Measurements from ENCODE around the gene PTPN5. TPM values are rescaled to one million over a fixed set of nuclear protein-coding genes. Genes with fewer than 3 reads are reported as not detected.

PTPN5 gene
- total RNA-seq, 1 donor from 2014 or later, result 4.8 TPM

DNA sequence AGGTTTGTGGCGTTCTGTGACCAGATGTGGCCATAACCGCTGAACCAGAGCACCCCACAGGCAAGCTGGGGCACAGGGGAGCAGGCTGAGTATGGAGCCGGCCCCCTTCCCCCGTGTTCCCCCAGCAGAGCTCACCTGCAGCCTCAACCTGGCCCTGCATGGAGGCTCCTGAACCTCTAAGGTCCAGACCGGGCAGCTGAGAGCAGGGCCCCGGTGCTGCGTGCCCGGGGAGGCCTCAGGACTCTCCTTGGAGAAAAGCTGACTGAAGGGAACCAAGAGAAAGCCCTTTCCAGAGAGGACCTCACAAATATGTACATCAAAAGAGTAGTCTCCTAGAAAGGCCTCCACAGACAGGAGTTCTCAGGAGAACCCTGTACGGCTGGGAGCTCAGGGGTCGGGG lies 48.2 kb downstream of the PTPN5 start:
- DNase-seq (ENCODE audit: low spot score), result no peak

DNA sequence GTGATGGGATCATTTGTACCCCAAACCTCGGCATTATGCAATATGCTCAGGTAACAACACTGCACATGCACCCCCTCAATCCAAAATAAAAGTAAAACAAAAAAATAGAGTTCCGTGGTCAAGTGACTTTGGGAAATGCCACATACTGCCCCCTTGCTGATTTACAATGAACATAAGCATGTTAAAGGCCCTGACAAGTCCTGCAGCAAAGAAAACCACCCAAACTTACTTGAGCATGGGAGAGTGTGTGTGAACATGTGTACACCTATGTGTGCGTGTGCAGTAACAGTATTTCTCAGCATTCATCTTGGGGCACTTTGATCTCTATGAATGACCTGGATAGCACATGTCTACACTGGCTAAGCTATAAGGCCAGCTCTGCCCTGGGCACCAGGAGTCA lies 49.8 kb downstream of the PTPN5 start:
- no peak for DNase-seq (ENCODE audit: low spot score)

GRCh38 chr11:18739685-18740084 lies 51.9 kb downstream of the PTPN5 start:
- DNase-seq (ENCODE audit: low spot score), result no peak

DNA sequence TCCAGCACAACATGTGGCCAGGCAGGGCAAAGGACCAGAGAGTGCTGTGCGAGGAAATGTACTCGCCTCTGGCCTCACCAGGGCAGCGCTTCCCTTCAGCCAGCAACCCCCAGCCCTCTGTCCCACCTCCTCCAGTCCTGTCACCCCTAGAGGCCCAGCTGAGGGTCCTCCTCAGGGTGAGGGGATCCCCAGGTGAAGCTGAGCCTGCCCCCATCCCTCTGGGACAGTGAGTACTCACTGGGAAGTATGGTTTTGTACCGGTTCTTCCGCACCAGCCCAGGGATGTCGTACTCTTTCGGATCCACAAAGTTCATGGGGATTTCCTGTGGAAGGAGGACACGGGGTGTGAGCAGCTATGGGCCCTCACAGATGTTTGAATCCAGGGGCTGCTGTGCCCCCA lies 54.0 kb downstream of the PTPN5 start:
- no peak for DNase-seq (ENCODE audit: low spot score)

DNA sequence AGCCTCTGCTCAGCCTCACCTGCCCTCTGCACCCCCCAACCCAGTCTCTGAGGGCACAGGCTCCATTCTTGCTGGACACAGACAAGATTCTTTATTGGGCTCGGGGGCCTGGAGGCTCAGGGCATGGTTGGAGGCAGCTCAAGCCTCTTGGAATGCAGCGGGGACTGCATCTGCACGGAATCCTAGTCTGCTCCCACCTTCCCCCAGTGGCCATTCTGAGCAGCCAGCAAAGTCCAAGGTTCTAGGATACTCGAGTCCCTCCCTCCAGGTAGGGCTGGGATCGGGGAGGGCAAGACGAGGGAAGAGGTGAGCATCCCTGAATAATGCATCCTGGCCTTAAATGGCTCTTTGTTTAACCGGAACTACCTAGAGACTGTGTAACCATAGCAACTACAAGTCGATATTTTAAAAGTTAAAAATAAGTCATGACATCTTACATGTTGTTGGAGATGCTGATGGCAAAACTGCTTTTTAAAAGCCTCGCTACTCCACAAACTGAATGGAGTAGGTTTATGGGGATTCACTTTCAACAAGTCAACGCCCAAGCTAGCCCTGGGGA lies 54.9 kb downstream of the PTPN5 start:
- no peak for DNase-seq (ENCODE audit: low spot score)

DNA sequence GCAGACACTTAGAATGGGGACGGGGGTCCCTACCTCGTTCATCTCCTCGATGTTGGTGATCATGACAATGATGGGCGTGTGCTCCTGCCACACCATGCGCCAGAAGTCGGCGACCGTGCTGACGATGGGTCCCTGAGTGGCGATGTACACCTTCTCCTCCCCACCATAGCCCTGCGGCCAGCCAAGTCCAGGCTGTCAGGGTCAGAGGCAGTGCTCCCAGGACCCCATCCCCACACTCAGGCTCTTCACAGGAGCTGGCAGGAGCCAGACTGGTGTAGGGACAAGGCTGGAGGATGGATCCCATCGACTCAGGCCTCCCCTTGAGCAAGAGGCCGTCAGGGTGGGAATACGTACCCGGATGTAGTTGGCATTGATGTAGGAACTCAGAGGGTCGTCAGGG lies 58.4 kb downstream of the PTPN5 start:
- no peak for DNase-seq (ENCODE audit: low spot score)

DNA sequence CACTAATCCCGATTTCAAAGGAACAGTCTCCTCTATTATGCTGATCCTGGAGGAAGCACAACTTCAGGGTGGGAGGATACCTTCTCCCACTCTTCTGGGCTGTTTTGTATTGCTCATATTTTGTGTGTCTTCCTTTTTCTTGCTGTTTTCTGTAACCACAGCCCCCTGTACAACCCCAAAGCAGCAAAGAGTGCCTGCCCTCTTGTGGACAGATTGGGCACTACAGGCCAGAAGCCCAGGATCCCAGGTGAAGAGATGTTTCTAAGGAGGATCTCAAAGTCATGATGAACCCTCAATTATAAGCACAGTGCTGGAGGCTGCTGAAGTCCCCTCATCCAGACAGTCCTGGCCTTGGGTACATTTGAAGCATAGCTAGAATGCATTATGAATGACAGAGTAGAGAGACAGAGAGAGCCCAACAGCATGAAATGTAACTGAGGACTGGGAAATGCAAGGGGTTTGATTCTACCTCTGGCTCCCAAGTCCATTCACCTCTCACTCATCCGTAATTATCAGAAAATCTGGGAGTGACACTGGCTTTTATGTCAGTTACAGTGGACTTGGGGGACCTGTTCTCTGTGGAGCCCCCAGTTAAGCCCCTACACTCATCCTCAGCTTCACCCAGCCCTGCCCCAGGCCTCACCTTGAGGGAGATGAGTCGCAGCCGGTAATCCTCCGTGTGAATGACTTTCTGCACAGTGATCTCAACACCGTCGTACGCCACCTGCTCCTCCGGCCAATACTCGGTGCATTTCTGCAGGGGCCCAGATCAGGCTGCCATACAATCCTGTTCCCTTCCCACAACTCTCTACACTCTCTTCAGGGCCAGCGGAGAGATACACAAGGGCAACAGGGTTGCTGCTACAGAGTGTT lies 59.4 kb downstream of the PTPN5 start:
- DNase-seq (ENCODE audit: low spot score), result peak; percentile 64

GRCh38 chr11:18731441-18731840 lies 60.2 kb downstream of the PTPN5 start:
- no peak for DNase-seq (ENCODE audit: low spot score)

DNA sequence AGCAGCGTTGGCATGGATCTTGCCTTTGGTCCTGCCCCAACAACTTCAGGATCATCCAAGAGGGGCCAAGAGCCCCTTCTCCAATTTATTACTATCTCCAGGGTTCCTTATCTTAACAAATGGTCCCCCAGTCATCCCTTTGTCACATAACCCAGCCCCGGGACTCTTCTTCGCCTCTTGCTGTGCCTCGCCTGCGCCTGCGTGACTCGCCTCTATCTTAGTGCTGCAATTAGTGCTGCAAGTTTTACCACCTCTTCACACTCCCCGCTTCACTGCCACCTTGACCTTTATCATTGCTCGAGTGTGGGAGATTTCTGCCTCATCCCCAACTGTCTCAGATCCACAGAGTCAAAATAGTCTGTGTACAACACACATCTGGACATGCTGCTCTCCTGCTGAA lies 61.6 kb downstream of the PTPN5 start:
- no peak for DNase-seq (ENCODE audit: low spot score)

GRCh38 chr11:18729426-18729825 lies 62.2 kb downstream of the PTPN5 start:
- no peak for DNase-seq (ENCODE audit: low spot score)

DNA sequence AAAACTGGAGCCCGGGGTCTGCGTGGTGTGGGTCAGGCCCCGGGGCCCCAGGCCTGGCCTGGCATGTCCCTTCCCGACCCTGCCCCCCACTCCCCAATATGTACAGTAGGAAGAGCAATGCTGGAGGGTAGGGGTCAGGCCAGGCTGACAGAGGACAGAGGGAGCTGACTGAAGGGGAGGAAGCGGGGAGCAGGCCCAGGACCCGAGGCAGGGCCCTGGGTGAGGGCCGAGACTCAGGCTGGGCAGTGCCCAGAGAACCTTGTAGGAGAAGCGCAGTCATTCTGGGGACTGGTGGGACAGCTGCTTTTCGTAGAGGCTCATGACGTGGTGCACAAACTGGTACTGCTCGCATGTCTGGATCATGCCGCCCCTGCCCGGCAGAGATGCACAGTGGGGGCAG lies 62.9 kb downstream of the PTPN5 start:
- DNase-seq (ENCODE audit: low spot score), result no peak

GRCh38 chr11:18727479-18728236 lies 63.9 kb downstream of the PTPN5 start:
- peak; percentile 38 for DNase-seq (ENCODE audit: low spot score)

DNA sequence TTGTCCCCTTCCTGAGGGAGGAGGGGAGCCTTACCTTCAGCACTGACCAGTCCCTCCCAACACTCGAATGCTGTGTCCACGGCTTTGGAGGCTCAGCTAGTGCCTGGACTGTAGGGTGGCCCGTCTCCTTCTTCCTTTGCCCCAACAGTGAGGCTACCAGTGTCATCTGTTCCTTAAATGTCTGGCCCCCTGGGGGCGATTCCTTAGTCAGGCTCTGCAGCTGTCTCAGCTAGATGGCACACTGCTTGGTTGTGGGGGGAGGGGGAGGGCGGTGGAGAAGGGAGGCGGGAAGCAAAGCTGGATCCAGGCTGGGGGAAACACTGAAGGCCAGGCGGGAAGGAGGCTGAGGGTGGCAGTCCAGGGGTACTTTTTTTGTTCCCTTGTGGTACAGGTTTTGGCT lies 65.6 kb downstream of the PTPN5 start, which contains the start of gene IGSF22:
Gene IGSF22 (minus strand): TSS at position 149 of the 400 bp plus-strand sequence. CDS start 1,952 bp downstream, outside the sequence.
- no peak for DNase-seq (ENCODE audit: low spot score)

DNA sequence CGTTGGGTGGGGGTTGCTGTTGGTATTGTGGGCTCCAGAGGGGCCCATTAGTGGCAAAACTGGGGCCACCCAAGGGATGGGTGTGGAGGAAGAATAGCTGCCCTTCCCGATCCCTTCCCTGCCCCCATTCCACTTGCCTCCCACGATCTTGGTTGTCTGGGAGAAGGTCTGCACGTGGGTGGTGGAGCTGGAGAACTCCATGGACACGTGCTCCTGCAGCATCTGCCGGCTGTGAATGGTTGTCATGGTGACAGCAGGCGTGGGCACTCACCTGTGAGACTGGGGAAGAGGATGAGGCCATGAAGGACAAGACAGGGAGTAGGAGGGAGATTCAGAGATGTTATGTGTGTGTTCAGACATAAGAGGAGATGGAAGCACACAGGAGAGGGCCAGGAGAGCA lies 67.6 kb downstream of the PTPN5 start:
- no peak for DNase-seq (ENCODE audit: low spot score)

- no peak for DNase-seq (ENCODE audit: low spot score)
Measured at GRCh38 chr11:18722293-18722637, 69.3 kb downstream of the PTPN5 start.

GRCh38 chr11:18721561-18722292 lies 69.9 kb downstream of the PTPN5 start:
- peak; percentile 52 for DNase-seq (ENCODE audit: low spot score)

DNA sequence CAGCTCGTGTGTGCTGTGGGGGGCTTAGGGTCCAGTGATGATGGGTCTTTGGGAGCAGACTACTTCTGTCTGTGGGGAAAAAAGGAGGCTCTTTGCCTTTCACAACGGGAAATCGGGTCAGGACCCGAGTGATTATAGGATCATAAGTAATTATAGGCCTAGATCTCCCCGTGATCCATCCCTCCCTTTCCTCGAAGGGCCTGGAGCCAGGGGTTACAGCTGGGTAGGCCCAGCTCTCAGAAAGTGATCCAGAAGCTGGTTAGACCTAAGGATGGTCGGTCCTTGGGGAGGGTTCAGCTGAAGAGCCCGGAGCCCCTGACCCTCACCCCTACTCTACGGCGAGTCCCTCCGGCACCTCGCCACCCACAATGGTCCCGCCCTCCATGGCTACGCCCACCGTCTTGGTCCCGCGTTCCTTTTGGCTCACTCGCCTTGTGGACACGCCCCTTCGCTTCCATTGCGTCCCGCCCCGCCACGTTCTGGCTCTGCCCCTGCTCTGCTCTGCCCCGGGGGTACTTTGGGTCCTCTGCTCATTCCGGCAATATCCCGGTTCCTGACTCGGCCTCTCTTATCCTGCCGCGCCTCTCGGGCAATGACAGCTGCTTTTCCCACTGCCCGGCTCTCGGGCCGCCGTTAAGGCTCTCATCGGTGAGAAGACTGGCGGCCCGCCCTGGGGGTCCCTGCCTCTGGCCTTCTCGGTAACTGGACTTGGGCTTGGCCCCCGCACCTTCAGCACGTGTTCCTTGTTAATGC lies 70.6 kb downstream of the PTPN5 start:
- DNase-seq (ENCODE audit: low spot score), result peak; percentile 94

- DNase-seq (ENCODE audit: low spot score), result peak; percentile 96
Measured at GRCh38 chr11:18720091-18720807, 71.3 kb downstream of the PTPN5 start.

DNA sequence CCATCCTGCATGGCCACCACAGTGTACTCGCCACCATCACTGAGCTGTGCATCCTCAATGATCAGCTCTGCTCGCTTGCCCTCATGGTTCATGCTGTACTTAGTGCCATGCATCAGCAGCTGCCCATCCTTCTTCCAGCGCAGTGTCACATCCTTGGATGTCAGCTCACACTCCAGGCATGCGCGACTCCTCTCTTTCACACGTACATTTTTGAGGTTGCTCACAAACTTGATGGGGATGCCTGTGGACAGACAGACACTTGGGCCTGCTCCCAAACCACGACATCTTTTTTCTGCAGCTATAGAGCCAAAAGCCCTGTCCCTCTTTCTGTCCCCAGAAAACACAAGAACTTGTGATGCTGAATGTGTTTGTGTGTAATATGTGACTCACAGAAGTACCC lies 76.1 kb downstream of the PTPN5 start:
- DNase-seq (ENCODE audit: low spot score), result no peak

- no peak for DNase-seq (ENCODE audit: low spot score)
Measured at GRCh38 chr11:18714443-18714780, 77.2 kb downstream of the PTPN5 start.

All from umbilical cord (tissue), 2 donors.